ENCODE measurements around the gene TYW5.

- TF ChIP-seq CTCF (conservative IDR thresholded peaks at IDR 0.05) (no peak), EZH2 (IDR thresholded peaks at IDR 0.05; ENCODE audit: low read depth) (no peak)
Observed at GRCh38 chr2:199977984-199978415, 22.7 kb upstream of the TYW5 start.
